GM15510 (cell line): ENCODE measurements around the gene COX8C.

Experiments
- POLR2A ChIP-seq: IDR thresholded peaks from 3 replicates; pipeline ENCODE4 v1.6.1; 2011; ENCODE audit warnings: borderline replicate concordance; ENCODE audit not compliant: insufficient read length; ENCODE audit errors: extremely low read depth

COX8C gene

GRCh38 chr14:93317210-93317874 is 29.6 kb upstream of the COX8C start:
- TF ChIP-seq POLR2A = no peak

GRCh38 chr14:93317875-93318807 is 28.8 kb upstream of the COX8C start:
- TF ChIP-seq POLR2A = no peak

GRCh38 chr14:93318927-93319326 is 28.1 kb upstream of the COX8C start:
- no peak for TF ChIP-seq POLR2A

- TF ChIP-seq POLR2A = no peak
Measured at GRCh38 chr14:93319494-93319893, 27.5 kb upstream of the COX8C start.

- no peak for TF ChIP-seq POLR2A
Measured at GRCh38 chr14:93319958-93320357, 27.0 kb upstream of the COX8C start.

- TF ChIP-seq POLR2A = no peak
Measured at GRCh38 chr14:93320489-93320888, 26.5 kb upstream of the COX8C start.

GRCh38 chr14:93322929-93323599 is 23.9 kb upstream of the COX8C start:
- no peak for TF ChIP-seq POLR2A

GRCh38 chr14:93323600-93324174 is 23.3 kb upstream of the COX8C start:
- TF ChIP-seq POLR2A = no peak

GRCh38 chr14:93326196-93326595 is 20.8 kb upstream of the COX8C start:
- TF ChIP-seq POLR2A = no peak

- no peak for TF ChIP-seq POLR2A
Measured at GRCh38 chr14:93328546-93328945, 18.4 kb upstream of the COX8C start.

- no peak for TF ChIP-seq POLR2A
Measured at GRCh38 chr14:93329965-93330608, 16.9 kb upstream of the COX8C start.

GRCh38 chr14:93330609-93331000 is 16.4 kb upstream of the COX8C start:
- TF ChIP-seq POLR2A = no peak

- no peak for TF ChIP-seq POLR2A
Measured at GRCh38 chr14:93331002-93331727, 15.8 kb upstream of the COX8C start.
